Stimulated activated effector memory CD8-positive, alpha-beta T cell treated with anti-CD3 and anti-CD28 coated beads, Interleukin-12 subunit alpha, Interleukin-12 subunit beta, amount 100 ng/mL, for 72 hours (primary cell): ENCODE results near the gene SDK2.

Experiments used
- ATAC-seq: fragments of 150-1000 bp; cut with Tn5 transposase; 2 replicates; pipeline ENCODE4 v1.10.0; 2021
- DNase-seq, 2 donors: peaks; one replicate each; pipeline ENCODE4 v3.0.0; 2021 to 2022; ENCODE audit warnings: low spot score in 2 of 2
- H3K27ac Mint-ChIP-seq: one replicate; pipeline ENCODE4 v1.8.0; 2022; ENCODE audit warnings: mild to moderate bottlenecking, mixed read lengths
- H3K36me3 Mint-ChIP-seq: one replicate; pipeline ENCODE4 v1.8.0; 2022; ENCODE audit warnings: mild to moderate bottlenecking, mixed read lengths
- H3K4me1 Mint-ChIP-seq: one replicate; pipeline ENCODE4 v1.8.0; 2022; ENCODE audit warnings: mixed read lengths
- H3K4me3 Mint-ChIP-seq: one replicate; pipeline ENCODE4 v1.8.0; 2022; ENCODE audit warnings: mild to moderate bottlenecking, mixed read lengths
- H3K9me3 Mint-ChIP-seq: one replicate; pipeline ENCODE4 v1.8.0; 2022; ENCODE audit warnings: mixed read lengths

The SDK2 gene

DNA sequence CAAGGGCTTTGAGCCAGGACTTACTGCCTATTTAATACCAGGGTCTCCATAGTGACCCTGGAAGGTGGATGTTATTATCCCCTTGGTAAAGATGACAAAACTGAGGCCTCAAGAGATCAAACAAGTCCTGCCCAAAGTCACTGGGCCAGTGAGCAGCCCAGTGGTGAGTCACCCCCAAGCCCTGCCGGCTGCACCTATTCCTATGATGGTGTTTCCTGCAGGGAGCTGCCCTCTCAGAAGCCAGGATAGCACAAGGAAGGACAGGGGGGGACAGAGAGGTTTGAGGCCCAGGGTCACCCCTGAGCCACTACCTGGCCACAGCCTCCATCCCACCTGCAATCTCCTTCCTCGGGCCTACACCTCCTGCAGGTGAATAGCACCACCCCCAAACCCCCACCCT is 90.9 kb downstream of the SDK2 start:
- Mint-ChIP-seq H3K4me3 (no peak overlapping the region), H3K36me3 (no peaks in the 10 kb centered on the region), H3K9me3 (peaks cover 3% of the 10 kb centered on the region), H3K27ac (no peak overlapping the region), H3K4me1 (peaks cover 6% of the 10 kb centered on the region)
- DNase-seq = no peak
- no peak for ATAC-seq

DNA sequence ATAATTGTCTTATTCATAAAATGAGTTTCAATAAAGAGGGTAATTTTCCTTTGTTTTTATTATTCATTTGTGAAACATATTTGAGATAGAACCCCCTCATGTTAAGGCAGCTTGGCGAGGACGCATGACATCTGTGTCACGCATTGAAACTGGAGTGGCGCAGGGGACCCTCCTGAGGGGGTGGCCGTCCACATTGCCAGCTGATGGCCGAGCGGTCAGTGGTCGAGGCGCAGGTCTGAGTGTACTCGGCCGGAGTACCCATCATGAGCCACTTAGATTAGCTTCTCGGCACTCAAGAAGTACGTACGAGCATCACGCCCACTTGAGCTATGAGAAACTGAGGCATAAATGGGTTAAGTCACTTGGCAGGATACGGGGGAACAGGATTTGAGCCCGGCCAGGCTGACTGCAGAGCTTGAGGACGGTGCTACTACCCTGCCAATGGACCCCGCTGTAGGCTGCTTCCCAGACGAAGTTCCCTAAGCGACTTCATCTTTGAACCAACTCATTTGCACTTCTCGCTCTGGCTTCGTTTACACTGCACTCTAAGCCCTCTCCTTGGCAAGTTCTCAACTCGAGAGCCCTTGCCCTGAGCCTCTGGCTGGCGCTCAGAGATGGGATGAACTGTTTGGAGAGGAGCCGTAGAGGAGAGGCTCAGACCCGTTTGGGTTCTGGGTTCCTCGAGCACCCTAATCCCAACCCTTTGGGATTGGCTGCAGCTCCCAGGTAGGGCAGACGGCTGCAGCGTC is 91.8 kb downstream of the SDK2 start:
- peak overlapping the region; percentile 16 for H3K4me3 Mint-ChIP-seq
- H3K4me1 Mint-ChIP-seq = peaks cover 6% of the 10 kb centered on the region

DNA sequence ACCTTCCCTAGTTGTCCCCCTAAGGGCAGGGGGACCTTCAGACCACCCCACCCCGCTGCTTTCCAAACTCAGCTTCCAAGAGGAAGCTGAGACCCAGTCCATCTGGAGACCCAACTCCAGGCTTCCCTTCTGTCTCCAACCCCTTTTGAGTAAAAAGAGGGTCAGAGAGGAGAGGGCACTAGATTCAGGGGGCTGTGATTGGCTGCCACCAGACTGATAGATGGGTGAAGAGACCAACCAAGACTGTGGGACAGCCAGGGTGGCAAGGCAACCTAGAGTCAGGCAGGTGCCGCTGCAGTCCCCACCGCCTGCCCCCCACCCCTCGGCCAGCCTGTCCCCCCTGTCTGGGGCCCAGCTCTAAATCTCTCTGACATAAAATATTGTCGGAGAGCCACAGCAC is 92.5 kb downstream of the SDK2 start:
- H3K36me3 Mint-ChIP-seq = no peaks in the 10 kb centered on the region
- peaks cover 6% of the 10 kb centered on the region for H3K4me1 Mint-ChIP-seq
- H3K4me3 Mint-ChIP-seq = peak overlapping the region; percentile 16
- H3K9me3 Mint-ChIP-seq = peaks cover 3% of the 10 kb centered on the region
- no peak overlapping the region for H3K27ac Mint-ChIP-seq
- ATAC-seq (no peak), DNase-seq (no peak)

More for the DNA sequence above, 91.8 kb downstream of the SDK2 start:
- H3K9me3 Mint-ChIP-seq = peaks cover 3% of the 10 kb centered on the region
- no peak overlapping the region for H3K27ac Mint-ChIP-seq
- DNase-seq = no peak
- no peaks in the 10 kb centered on the region for H3K36me3 Mint-ChIP-seq
- no peak for ATAC-seq

DNA sequence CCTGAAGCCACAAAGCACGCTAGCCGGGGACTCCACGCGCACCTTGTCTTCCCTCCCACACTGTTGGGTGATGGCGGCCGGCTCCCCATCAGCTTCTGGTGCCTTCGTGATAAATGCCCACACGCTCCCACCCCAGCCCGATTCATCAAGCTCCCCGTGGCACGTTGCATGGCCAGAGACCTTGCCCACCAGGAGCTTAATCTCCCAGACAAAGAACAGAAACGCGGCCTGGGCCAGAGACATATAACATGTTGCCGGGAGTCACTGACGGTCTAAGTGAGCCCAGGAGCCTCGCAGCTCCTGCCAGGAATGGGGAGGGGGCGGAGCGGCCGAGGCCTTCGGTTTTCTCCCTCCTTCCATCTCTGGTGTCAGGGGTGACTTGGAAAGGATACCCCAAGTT is 93.1 kb downstream of the SDK2 start:
- Mint-ChIP-seq H3K36me3 (no peaks in the 10 kb centered on the region), H3K4me3 (no peak overlapping the region), H3K27ac (no peak overlapping the region), H3K4me1 (peaks cover 6% of the 10 kb centered on the region), H3K9me3 (peaks cover 3% of the 10 kb centered on the region)
- ATAC-seq (no peak), DNase-seq (no peak)

DNA sequence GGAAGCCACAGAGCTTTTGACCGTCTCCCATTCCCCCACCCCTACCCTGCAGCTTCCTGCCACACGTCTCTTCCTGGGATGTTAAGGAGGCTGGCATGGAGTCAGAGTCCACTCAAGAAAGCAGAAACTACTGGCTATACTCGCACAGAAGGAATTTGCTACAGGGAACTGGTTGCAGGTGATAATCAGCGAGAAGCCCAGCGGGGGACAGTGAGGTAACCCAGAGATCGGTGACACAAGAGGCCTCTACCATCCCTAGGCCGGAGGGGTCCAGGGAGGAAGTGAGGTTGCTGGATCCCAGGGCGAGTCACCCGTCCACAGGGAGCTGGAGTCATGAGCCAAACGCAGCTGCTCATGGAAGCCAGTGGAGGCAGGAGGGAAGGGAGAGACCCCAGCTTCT is 93.7 kb downstream of the SDK2 start:
- H3K9me3 Mint-ChIP-seq = peaks cover 3% of the 10 kb centered on the region
- no peaks in the 10 kb centered on the region for H3K36me3 Mint-ChIP-seq
- no peak overlapping the region for H3K27ac Mint-ChIP-seq
- H3K4me1 Mint-ChIP-seq = peaks cover 6% of the 10 kb centered on the region
- H3K4me3 Mint-ChIP-seq = no peak overlapping the region
- ATAC-seq (no peak), DNase-seq (no peak)

DNA sequence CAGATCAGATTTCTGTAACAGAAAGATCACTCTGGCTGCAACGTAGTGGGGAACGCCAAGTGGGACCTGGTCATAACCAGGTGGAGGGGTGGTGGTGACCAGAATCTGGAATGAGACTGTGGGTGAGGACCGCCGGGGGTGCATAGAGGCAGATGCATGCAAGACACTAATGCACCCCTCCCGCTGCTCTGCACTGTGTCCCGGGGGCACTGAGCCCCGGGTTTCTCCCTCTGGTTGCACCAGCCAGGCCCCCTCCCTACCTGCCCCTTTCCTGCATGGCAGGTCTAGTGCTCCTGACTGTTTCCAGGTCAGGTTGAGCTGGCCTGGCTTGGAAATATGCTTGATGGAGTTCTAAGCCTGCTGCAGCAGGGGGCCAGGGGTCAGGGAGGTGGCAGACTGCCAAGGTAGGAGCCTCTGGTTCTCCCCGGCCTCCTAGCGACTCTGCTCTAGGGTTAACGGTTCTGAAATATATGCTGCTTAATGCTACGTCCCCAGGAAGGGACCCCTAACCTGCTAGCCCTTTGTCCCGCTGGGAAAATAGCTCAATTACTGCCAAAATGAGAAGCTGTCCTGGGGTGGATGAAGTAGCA is 94.3 kb downstream of the SDK2 start:
- H3K27ac Mint-ChIP-seq = no peak overlapping the region
- no peak for DNase-seq
- ATAC-seq = no peak
- H3K4me3 Mint-ChIP-seq = no peak overlapping the region
- no peaks in the 10 kb centered on the region for H3K36me3 Mint-ChIP-seq
- peaks cover 3% of the 10 kb centered on the region for H3K9me3 Mint-ChIP-seq
- peaks cover 6% of the 10 kb centered on the region for H3K4me1 Mint-ChIP-seq

DNA sequence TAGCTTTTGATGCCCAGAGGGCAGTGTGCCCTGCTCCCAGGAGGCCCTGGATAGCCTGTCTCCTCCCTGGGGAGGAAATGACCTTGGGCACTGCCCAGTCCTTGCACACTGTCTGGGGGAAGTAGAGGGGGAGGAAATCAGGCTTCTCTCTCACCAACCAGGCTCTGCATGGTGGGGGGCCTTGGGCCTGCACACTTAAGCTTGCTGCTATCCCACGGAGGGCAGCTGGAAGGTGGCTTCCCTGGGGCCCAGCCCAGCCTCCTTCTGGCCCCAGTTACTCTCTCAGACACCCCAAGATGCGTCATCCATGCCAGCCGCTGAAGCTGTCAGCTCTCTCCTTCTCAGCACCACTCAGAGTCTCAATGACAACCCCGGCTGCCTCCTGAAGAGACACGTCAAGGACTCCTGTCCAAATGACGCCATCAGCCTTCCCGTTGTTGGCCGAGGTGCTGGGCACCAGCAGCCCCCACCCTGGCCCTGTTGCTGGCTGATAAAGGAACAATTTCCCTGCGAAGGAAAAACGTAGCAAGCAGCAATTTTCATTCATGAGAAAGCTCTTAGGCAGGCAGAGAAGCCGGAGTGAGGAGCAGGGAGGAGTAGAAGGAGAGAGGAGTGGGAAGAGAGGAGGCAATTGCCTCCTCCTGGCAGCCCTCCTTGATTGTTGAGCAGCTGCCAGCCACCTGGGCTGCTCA is 95.5 kb downstream of the SDK2 start:
- no peaks in the 10 kb centered on the region for H3K9me3 Mint-ChIP-seq
- DNase-seq = no peak
- no peak overlapping the region for H3K27ac Mint-ChIP-seq
- no peak for ATAC-seq
- H3K36me3 Mint-ChIP-seq = no peaks in the 10 kb centered on the region
- H3K4me1 Mint-ChIP-seq = peaks cover 6% of the 10 kb centered on the region
- H3K4me3 Mint-ChIP-seq = no peak overlapping the region

DNA sequence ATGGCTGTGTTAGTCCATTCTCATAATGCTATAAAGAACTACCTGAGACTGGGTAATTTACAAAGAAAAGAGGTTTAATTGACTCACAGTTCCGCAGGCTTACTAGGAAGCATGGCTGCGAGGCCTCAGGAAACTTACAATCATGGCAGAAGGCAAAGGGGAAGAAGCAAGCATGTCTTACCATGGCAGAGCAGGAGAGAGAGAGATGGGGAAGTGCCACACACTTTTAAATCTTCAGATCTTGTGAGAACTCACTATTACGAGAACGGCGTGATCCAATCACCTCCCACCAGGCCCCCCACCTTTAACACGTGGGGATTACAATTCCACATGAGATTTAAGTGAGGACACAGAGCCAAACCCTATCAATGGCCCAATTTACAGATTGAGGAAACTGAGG is 96.5 kb downstream of the SDK2 start:
- Mint-ChIP-seq H3K27ac (no peak overlapping the region), H3K9me3 (no peaks in the 10 kb centered on the region), H3K36me3 (no peaks in the 10 kb centered on the region), H3K4me1 (peaks cover 6% of the 10 kb centered on the region), H3K4me3 (no peak overlapping the region)
- ATAC-seq = no peak
- no peak for DNase-seq

DNA sequence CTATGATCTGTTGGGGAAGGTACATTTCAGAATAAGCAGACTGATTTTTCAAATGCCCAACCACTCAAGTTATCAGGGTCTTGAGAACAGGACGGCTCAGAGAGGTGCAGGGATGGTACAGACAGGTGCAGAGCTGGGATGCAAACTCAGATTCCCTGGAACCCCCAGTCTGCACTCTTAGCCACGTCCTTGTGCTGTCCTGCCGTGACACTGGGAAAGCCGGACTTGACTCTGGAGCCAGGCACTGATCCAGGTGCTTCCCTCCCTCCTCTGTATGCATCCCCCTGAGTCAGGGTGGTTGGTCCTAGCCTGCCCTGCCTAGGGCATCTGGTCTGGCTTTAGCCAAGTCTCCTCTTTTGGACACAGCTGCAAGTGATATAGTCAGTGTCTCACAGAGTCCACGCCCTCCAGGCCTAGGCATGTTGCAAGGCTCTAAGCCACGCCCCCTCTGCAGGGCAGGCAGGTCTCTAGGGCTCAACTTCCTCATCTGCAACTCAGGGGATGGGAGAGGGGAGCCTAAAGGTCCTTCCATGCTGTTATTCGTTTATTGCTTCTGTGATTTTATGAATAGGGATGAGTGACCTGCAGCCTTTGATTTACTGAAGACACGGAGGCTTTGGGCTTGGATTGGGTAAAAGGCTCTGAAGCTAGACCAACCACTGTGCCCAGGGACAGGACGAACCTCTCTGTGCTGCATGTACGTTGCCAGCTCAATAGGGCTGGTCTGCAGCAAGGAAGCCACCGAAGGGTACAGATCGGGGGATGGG is 97.3 kb downstream of the SDK2 start:
- H3K4me3 Mint-ChIP-seq = no peak overlapping the region
- no peak overlapping the region for H3K27ac Mint-ChIP-seq
- no peak for DNase-seq

DNA sequence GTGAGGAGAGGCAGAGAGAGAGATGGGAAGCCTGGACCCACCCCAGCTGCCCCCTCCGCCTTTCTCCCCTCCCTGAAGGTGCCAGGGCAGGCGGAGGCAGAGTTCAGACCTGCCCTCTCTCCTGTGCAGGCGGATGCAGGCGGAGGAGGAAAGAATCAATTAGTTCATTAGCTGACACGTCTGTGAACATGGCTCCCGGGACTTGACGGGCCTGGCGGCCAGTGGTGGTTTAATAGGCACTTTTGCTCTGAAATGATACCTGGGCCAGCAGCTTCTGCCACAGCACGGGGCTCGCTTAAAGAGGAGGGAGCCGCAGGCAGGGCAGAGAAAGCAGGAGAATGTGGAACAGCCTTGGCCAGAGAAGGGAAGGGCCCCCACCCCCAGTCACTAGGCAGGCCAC is 98.1 kb downstream of the SDK2 start:
- DNase-seq (no peak), ATAC-seq (no peak)
- no peaks in the 10 kb centered on the region for H3K36me3 Mint-ChIP-seq
- no peak overlapping the region for H3K27ac Mint-ChIP-seq
- H3K4me3 Mint-ChIP-seq = no peak overlapping the region
- no peaks in the 10 kb centered on the region for H3K4me1 Mint-ChIP-seq
- no peaks in the 10 kb centered on the region for H3K9me3 Mint-ChIP-seq

More for the DNA sequence above, 97.3 kb downstream of the SDK2 start:
- peak; percentile 19 for ATAC-seq
- Mint-ChIP-seq H3K36me3 (no peaks in the 10 kb centered on the region), H3K9me3 (no peaks in the 10 kb centered on the region), H3K4me1 (peaks cover 5% of the 10 kb centered on the region)

DNA sequence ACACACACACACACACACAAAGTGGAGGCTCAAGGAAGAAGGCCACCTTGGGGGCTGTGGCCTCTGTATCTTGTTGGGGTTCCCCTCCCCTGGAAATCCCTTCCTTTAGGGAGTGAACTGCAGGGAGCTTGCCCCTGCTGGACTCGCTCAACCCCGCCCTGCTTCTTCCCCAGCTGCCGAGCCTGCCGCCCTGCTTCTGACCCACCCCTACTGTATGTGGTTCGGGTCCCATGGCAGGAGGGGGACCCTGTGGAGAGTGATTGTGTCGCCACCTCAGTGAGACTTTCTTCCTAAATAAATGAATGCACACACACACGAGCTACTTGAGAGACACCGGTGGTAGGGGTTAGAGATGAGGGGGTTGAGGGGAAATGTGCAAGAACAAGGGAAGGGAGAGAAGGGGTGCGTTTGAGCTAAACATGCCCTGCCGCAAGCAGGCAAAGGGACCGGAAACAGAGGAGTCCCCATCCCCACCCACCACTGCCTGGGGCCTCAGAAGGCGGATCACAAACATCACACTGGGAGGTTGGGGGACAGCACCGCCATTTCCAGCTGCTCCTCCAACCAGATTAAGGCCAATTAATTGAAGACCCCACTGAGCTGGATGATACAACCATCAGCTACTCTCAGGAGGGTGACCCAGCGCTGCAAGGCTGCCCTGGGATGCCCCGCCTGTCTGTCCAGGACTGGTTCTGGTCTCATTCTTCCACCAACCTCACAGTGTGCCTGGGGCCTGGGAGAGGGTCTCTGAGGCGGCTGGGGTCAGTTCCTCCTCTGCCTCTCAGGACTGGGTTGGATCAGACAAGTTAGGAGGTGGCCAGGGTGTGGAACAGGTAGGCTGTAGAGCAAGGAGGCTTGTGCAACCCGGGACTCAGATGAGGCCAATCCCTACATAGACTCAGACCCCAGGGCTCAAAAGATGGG is 98.9 kb downstream of the SDK2 start:
- no peaks in the 10 kb centered on the region for H3K4me1 Mint-ChIP-seq
- H3K36me3 Mint-ChIP-seq = no peaks in the 10 kb centered on the region
- ATAC-seq = no peak
- H3K4me3 Mint-ChIP-seq = no peak overlapping the region
- no peaks in the 10 kb centered on the region for H3K9me3 Mint-ChIP-seq
- DNase-seq = no peak
- H3K27ac Mint-ChIP-seq = no peak overlapping the region

DNA sequence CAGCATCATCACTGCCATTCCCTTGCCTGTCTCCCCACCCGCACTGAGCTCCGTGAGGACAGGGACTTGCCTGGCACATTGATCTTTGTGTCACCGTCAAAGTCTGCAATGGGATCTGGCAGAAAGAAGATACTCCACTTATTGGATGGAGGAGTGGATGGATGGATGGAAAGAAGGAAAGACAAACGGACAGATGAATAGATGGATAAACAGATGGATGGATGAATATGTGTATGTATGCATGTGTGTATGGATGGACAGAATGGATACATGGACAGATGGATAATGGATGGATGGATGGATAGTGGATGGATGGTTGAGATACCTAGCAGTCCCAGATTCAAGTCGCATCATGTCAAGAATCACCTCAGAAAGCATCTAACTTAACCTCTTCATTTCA is 99.9 kb downstream of the SDK2 start:
- no peak for ATAC-seq
- Mint-ChIP-seq H3K4me1 (no peaks in the 10 kb centered on the region), H3K9me3 (no peaks in the 10 kb centered on the region), H3K27ac (no peak overlapping the region), H3K36me3 (no peaks in the 10 kb centered on the region), H3K4me3 (no peak overlapping the region)
- DNase-seq = no peak

DNA sequence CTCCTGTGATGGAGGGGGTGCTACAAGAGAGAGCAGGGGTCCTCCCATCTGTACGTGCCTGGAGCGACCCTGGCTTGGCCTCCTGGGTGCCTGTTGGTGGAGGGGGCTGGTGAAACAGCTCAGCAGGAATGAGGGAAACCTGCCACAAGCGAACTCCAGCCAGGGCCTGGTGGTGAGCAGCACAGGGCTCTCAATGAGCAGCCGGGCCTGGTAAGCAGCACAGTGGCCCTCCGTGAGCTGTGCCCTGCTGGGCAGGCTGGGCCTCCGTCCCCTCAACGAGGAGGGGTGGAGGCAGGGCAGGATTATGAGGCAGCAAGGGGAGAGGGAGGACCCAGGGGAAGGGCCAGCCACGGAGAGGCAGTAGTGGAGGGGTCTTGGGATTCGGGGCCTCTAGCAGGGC is 101.9 kb downstream of the SDK2 start:
- Mint-ChIP-seq H3K4me3 (no peak overlapping the region), H3K36me3 (no peaks in the 10 kb centered on the region), H3K4me1 (no peaks in the 10 kb centered on the region), H3K27ac (no peak overlapping the region), H3K9me3 (no peaks in the 10 kb centered on the region)
- DNase-seq = no peak
- no peak for ATAC-seq

DNA sequence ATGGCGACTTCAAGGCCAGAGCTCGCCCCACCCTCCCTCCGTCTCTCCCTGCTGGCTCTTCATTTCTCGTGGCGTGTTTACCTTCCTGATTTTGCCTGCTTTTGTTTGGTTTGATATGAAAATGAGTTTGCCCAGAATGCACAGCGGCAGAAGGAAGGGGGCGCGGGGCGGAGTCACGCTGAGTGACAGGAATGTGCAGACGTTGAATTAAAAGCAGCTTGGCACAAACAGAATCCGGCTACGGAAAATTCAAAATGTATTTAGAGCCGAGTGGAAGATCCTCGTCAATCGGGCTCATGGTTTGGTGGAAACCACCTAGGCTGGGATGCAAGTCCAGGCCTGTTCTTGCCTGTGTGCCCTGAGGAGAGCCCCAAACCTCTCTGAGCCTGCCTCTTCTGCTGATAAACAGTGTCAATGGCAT is 102.7 kb downstream of the SDK2 start:
- Mint-ChIP-seq H3K9me3 (no peaks in the 10 kb centered on the region), H3K4me1 (no peaks in the 10 kb centered on the region), H3K27ac (no peak overlapping the region), H3K36me3 (no peaks in the 10 kb centered on the region), H3K4me3 (no peak overlapping the region)
- DNase-seq (no peak), ATAC-seq (no peak)

DNA sequence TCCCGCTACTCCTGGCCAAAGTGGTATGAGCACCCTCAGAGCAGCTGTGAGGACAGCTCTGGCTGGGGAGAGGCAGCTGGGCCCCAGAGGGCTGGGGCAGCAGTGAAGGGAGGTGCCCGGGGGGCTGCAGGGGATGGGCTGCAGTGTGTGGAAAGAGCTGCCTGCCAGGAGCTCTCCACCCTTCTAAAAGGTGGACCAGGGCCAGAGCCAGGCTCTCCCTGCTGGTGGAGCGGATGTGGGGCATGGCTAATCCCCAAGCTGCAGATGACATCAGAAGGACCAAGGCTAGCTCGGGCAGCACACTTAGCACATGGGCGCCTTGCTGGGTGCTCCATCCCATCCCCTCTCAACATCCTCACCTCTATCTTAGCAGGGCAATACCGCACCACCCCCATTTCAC is 103.1 kb downstream of the SDK2 start:
- DNase-seq (no peak), ATAC-seq (no peak)
- Mint-ChIP-seq H3K9me3 (no peaks in the 10 kb centered on the region), H3K27ac (no peak overlapping the region), H3K4me3 (no peak overlapping the region), H3K36me3 (no peaks in the 10 kb centered on the region), H3K4me1 (no peaks in the 10 kb centered on the region)
